GM19025 (cell line): ENCODE data around the gene IKZF4.
"Not testable (repeated sequence)": the region's sequence is repeated elsewhere in the genome, so short reads cannot be mapped to it uniquely, and the experiment has no call there.

Experiments
- ATAC-seq: cut with Tn5 transposase; IDR thresholded peaks from one replicate; pipeline ENCODE4 v1.9.1; 2021; ENCODE audit warnings: mild to moderate bottlenecking, low read depth, moderate library complexity; ENCODE audit not compliant: unreplicated experiment

Gene IKZF4

GRCh38 chr12:56020423-56021184 lies at the start of gene IKZF4:
Gene IKZF4, plus strand, starts transcription at chr12:56021043. Its CDS starts 451 bp downstream, at chr12:56021494.
- no peak for ATAC-seq

DNA sequence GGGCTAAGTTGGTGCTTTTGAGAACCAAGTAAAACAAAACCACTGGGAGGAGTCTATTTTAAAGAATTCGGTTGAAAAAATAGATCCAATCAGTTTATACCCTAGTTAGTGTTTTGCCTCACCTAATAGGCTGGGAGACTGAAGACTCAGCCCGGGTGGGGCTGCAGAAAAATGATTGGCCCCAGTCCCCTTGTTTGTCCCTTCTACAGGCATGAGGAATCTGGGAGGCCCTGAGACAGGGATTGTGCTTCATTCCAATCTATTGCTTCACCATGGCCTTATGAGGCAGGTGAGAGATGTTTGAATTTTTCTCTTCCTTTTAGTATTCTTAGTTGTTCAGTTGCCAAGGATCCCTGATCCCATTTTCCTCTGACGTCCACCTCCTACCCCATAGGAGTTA lies 48.8 kb upstream of the IKZF4 start:
- no peak for ATAC-seq

GRCh38 chr12:55972456-55972855 lies 48.4 kb upstream of the IKZF4 start:
- ATAC-seq, result no peak

DNA sequence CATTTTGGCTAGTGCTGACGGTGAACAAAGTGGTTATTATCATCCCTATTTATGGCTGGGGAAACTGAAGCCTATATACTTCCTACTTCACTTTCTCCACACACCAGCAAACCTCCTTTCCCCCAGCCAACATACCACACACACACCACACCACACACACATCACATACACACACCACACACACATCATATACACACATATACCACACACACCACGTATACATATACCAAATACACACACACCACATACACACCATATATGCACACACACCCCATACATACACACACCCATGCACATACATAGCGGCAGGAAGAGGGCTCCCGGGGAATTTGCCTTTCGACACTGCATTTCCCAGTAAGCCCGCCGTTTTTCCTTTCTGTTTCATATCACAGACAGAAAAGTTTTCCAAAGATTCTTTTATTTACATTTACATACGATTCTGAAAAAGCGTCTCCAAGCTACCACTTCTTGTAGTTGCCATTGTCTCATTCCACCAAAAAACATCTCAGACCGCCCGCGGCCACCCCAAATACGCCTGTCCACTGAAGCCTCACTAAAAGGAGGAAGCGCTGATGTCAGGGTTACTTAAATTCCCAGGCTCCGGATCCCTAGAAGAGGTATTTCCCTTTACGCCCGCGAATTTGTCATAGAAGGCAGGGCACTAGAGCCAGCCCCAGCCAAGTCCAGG lies 47.8 kb upstream of the IKZF4 start:
- no peak for ATAC-seq

DNA sequence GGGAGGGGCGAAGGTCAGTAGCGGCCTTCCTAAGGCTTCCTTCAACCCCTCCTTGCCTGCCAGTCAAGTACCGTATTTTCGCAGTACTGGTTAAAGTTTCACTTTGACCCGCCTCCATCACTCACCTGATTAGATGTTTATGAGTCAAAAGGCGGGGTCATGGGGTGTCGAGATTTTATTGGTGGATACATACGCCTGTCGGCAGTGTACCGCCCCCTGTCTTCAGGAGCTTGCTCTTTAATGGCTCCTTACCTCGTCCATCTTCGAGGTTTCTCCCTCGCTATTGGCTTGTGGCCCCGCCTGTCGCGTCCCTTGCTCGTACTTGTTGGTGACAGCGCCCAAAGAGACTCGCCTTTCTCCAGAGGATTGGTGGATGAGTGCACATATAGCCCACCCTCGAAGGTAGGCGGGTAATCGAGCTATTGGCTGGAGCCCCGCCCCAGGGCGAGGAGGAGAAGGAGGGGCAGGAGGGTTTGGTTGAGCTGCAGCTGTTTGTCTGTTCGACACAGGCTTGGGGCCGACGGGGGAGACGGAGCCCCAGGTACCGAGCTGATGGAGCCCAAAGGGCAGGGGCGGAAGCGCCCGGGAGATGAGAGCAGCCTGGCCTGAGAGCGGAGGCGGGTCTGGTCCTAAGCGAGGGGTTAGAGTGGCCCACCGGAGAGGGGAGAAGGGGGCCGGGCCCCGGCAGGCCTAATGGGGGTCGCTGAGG lies 47.1 kb upstream of the IKZF4 start, which contains the start of gene RAB5B:
TSS of gene RAB5B (plus strand) at position 480 of the 709 bp plus-strand sequence. CDS start 12,883 bp downstream, outside the sequence.
- ATAC-seq, result peak; percentile 94

- ATAC-seq, result peak; percentile 3
Observed at GRCh38 chr12:55974308-55974730, 46.5 kb upstream of the IKZF4 start.

DNA sequence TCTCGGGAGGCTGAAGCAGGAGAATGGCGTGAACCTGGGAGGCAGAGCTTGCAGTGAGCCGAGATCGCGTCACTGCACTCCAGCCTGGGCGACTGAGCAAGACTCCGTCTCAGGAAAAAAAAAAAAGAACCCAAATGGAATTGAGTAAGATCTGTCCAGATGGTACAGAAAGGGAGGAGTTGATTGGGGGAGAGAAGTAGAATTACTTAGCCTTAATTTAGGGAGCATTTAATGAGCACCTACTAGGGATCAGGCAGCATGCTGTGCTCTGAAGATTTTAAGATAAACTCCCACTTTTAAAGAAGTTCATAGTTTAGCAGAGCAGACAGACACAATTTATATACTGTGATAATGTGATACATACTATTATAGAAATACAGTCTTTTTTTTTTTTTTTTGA lies 42.5 kb upstream of the IKZF4 start:
- no peak for ATAC-seq

DNA sequence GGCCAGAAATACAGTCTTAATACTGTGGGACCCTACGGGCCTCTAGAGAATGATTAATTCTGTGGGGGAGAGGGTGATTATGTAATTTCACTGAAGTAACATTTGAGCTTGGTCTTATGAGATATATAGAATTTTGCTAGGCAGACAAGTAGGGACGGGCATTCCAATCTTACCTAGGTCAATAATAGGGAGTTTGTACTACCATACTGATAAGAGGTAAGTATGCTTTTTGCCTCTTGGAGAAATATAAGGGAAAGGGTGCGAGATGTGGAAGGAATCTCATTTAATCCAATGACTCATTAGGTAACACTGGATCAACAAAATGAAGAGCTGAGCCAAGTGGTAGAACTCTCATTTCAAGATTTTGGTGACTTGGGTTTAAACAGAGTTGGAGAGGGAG lies 41.8 kb upstream of the IKZF4 start:
- ATAC-seq, result no peak

DNA sequence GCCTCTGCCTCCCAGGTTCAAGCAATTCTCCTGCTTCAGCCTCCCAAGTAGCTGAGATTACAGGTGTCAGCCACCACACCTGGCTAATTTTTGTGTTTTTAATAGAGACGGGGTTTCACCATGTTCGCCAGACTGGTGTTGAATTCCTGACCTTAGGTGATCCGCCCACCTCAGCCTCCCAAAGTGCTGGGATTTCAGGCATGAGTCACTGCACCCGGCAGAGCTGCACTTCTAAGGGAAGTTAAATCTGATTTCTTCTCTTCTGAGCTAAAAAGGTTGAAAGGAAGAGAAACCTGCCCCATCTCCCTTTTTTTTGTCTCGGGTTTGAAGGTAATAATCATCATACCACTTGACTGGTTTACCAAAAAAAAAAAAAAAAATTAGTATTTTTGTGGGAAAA lies 39.0 kb upstream of the IKZF4 start:
- ATAC-seq, result not testable (repeated sequence)

DNA sequence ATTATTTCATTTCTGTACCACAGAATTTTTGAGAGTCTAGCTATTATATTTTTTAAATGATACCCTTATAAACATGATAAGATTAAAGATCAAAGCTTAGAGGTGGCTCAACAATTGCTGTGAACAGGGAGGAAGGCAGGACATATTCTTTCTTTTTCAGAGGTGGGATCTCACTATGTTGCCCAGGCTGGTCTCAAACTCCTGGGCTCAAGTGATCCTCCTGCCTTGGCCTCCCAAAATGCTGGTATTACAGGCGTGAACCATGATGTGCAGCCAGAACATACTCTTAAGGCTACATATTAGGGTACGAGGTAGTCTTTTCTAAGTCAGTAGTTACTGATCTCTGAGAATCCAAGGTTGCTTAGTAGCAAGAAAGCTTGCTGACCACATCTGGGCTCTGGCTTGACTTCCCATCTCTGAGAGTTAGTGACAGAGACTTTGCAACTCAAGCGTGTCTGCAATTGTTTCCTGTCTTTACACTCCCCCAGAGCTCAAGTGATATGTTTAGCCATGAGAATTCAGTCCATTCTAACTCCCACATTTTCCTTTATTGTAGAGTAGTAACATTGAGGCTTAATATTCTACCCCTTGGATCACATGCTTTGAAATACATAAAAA lies 38.4 kb upstream of the IKZF4 start:
- no peak for ATAC-seq

GRCh38 chr12:55983232-55983842 lies 37.5 kb upstream of the IKZF4 start:
- ATAC-seq, result no peak

DNA sequence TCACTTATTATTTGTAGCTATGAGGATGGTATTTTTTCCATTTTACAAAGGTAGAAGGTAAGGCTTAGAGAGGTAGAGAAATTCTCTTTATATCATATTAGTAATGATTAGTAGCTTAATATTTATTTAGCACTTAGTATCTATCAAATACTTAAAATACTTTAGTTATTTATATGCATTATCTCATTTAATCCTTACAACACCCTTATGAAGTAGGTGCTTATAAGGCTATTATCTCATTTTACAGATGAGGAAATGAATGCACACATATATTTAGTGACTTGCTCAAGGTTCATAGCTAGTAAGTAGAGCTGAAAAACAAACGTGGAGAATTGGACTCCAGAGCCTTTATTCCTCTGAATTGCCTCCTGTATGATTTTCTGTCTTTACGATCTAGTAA lies 36.0 kb upstream of the IKZF4 start:
- ATAC-seq, result no peak

DNA sequence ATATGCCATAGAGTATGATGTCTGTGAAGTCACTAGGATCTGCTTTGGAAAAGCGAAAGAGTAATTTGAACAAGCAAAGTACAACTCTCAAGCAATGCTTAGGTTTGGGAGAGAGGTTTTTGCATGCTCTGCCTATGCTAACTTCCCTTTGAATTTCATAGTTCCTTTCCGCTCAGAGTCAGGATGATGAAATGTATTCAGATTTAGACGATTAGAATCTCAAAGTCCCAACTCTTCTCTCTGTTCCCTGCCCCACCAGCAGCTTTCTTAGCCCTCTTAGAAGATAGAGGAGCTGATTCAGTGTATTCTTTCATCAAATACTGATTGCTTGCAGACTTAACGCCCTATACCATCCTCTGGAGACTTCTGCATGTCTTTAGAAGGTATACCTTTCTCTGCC lies 35.5 kb upstream of the IKZF4 start:
- ATAC-seq, result no peak

DNA sequence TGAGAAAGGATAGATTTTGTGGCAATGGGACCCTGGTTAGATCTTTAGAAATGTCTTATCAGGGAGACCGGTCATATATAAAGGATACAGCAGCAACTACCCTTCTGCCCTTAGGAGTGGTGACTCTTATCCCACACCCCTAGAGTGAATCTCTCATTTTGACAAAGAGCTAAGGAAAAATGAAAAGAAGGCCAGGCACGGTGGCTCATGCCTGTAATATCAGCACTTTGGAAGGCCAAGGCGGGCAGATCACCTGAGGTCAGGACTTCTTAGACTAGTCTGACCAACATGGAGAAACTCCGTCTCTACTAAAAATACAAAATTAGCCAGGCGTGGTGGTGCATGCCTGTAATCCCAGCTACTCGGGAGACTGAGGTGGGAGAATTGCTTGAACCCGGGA lies 34.9 kb upstream of the IKZF4 start:
- ATAC-seq, result not testable (repeated sequence)

DNA sequence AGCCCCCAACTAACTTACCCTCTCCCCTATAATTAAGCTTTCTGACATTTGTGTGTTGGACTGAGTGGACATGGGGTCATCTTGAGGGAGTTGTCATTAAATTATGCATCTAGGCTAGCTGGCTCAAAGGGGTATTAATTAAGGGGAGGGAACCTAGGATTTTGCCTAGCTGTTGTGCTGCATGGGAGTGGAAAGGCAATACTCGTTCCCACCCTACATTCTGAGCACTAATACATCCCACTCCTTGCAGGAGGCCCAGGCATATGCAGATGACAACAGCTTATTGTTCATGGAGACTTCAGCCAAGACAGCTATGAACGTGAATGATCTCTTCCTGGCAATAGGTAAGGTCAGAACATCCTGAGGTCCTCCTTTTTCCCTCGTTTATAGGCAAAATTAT lies 29.7 kb upstream of the IKZF4 start:
- no peak for ATAC-seq

DNA sequence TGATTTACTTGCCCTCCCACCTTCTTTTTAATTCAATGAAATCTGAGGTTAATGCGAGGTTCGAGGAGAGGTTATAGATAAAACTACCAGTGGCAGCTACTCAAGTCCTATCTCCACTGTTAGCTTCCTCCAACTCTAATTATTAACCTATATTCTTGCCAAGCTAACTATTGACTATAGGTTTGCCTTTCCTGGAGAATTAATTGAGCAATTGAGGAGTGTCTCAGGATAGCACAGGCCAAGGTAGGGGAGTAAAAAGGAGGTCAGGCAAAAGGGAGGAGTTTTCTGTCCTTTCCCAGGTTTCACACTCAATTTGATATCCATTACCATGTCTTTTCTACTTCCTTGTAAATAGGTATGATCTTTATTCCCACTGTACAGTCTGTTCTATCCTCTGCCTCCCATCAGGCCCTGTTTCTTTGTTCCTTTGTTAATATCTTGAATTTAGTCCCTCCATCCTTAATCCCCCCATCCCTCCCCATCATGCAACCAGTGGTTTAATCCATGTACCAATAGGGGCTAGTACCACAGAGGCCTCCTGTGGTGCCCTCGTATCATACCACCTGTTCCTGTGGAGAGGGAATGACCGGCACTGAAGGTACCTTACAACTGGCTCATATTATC lies 27.5 kb upstream of the IKZF4 start:
- no peak for ATAC-seq

GRCh38 chr12:55995366-55995765 lies 25.5 kb upstream of the IKZF4 start:
- no peak for ATAC-seq

GRCh38 chr12:55996201-55996714 lies 24.6 kb upstream of the IKZF4 start:
- no peak for ATAC-seq

DNA sequence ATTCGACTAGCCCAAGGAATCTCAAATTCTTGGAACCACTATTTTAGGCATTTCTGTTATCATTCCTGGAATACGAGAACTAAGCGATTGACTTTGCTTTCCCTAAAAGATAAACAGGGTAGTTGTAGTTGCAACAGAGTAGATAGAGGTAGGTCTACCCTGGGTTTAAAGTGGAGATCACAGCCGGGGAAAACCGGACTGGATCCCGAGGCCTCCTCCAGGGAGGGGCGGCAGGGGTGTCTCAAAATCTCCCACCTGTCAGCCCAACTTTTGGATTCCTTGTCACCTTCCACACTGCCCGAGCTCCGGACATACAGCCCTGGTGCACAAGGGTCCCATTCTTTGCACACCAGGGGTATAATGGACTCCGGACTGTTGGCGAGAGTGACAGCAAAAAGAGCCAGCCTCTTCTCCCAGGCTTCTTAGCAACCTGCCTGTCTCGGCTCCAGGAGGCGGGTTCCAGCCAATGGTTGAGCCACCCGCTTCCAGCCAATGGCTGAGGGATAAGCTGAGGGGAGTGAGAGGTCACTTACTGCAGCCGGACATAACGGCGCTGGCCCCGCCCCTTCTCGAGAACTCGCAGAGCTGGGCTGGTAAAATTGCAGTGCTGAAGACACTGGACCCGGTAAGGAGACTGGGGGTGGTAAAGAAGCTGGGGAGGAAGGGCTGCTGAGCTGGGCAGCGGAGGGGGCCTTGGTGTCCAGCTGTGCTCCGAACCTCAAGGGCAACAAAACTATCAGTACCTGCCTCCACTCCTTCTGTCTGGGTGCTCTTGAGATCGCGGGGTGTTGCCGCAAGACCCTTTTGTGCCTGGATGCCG lies 23.9 kb upstream of the IKZF4 start, which contains the start of gene SUOX:
TSS of gene SUOX (plus strand) at position 562 of the 820 bp plus-strand sequence. CDS start 4,946 bp downstream, outside the sequence.
- peak; percentile 99 for ATAC-seq
